Pons (tissue), 1 donor: ENCODE data around the gene PFAS.
"Not testable (repeated sequence)": the region's sequence is repeated elsewhere in the genome, so short reads cannot be mapped to it uniquely, and the experiment has no call there.

Experiments used
- DNase-seq: peaks from one replicate; pipeline ENCODE4 v3.0.0-alpha.2; 2016; ENCODE audit warnings: low spot score

PFAS gene

GRCh38 chr17:8248751-8249607 lies at the start of gene PFAS:
Gene PFAS (plus strand): TSS chr17:8249289. CDS start chr17:8253938, 4,649 bp downstream.
- DNase-seq = peak; percentile 92

GRCh38 chr17:8204761-8205555 lies 44.1 kb upstream of the PFAS start:
- no peak for DNase-seq

- no peak for DNase-seq
Observed at GRCh38 chr17:8206536-8206935, 42.6 kb upstream of the PFAS start.

- peak; percentile 99 for DNase-seq
Observed at GRCh38 chr17:8209907-8210760, 39.0 kb upstream of the PFAS start, which contains the start of gene AURKB. Gene AURKB (minus strand): TSS chr17:8210575. CDS start chr17:8210224, 351 bp downstream.

GRCh38 chr17:8210761-8211458 lies 38.2 kb upstream of the PFAS start:
- no peak for DNase-seq

GRCh38 chr17:8212312-8213180 lies 36.5 kb upstream of the PFAS start:
- no peak for DNase-seq

- not testable (repeated sequence) for DNase-seq
Observed at GRCh38 chr17:8214000-8214399, 35.1 kb upstream of the PFAS start.

GRCh38 chr17:8220783-8221662 lies 28.1 kb upstream of the PFAS start:
- peak; percentile 97 for DNase-seq

GRCh38 chr17:8221663-8222379 lies 27.3 kb upstream of the PFAS start:
- peak; percentile 98 for DNase-seq

- DNase-seq = no peak
Observed at GRCh38 chr17:8222380-8222629, 26.8 kb upstream of the PFAS start.

- DNase-seq = peak; percentile 91
Observed at GRCh38 chr17:8222630-8223355, 26.3 kb upstream of the PFAS start.

- peak; percentile 76 for DNase-seq
Observed at GRCh38 chr17:8223356-8224126, 25.5 kb upstream of the PFAS start.

GRCh38 chr17:8224891-8225812 lies 23.9 kb upstream of the PFAS start:
- DNase-seq = no peak

GRCh38 chr17:8225813-8226535 lies 23.1 kb upstream of the PFAS start:
- peak; percentile 75 for DNase-seq

- peak; percentile 89 for DNase-seq
Observed at GRCh38 chr17:8226536-8227237, 22.4 kb upstream of the PFAS start.
